Sigmoid colon (tissue), 7 donors: ENCODE results near the gene LPIN3. TPM values are rescaled to one million over a fixed set of nuclear protein-coding genes. Genes with fewer than 3 reads are reported as not detected.
A peak's percentile ranks its signal among the peaks of the same experiment; 100 is the strongest.

Experiments
- DNase-seq: peaks from one replicate; pipeline ENCODE4 v3.0.0-alpha.2; 2019
- H3K27ac ChIP-seq, 4 donors: fragments of 200-600 bp; sonication (generic); one replicate each; pipeline ENCODE4 v1.5.1; 2016 to 2019; ENCODE audit warnings: mild to moderate bottlenecking in 1 of 4
- H3K27me3 ChIP-seq, 3 donors: fragments of 200-600 bp; sonication (generic); one replicate each; pipeline ENCODE4 v1.5.1; 2019; ENCODE audit warnings: mild to moderate bottlenecking in 1 of 3
- H3K36me3 ChIP-seq, 4 donors: fragments of 200-600 bp; sonication (generic); one replicate each; pipeline ENCODE4 v1.5.1; 2016 to 2019
- H3K4me1 ChIP-seq, 4 donors: fragments of 200-600 bp; sonication (generic); one replicate each; pipeline ENCODE4 v1.5.1; 2017 to 2019
- H3K4me3 ChIP-seq, 4 donors: fragments of 200-600 bp; sonication (generic); one replicate each; pipeline ENCODE4 v1.5.1; 2017 to 2019; ENCODE audit warnings: mild to moderate bottlenecking in 2 of 4, moderate library complexity in 1 of 4
- H3K9me3 ChIP-seq, 4 donors: fragments of 200-600 bp in 3 of 4; sonication (generic) in 3 of 4; one replicate each; pipeline versions ENCODE4 v1.5.1 to v1.6.1; 2013 to 2019
- EP300 ChIP-seq, 4 donors: sonication (generic); formaldehyde crosslinking; IDR thresholded peaks; one replicate each; pipeline ENCODE4 v1.6.1; 2017; ENCODE audit warnings: antibody characterized with exemption in 4 of 4
- POLR2A ChIP-seq, 2 donors: fragments of 450-650 bp; IDR thresholded peaks; one replicate each; pipeline ENCODE4 v1.6.1; 2016; ENCODE audit warnings: antibody characterized with exemption in 2 of 2, mild to moderate bottlenecking in 2 of 2, moderate library complexity in 2 of 2
- POLR2AphosphoS5 ChIP-seq, 4 donors: sonication (generic); formaldehyde crosslinking; IDR thresholded peaks; one replicate each; pipeline ENCODE4 v1.6.1; 2017; ENCODE audit warnings: antibody characterized with exemption in 4 of 4
- WGBS, 2 donors: extraction: QIAGEN DNeasy Blood & Tissue Kit; methylation state at CpG; one replicate each; pipeline ENCODE4 v1.1.7; 2013; 5-methylcytosine and 5-hydroxymethylcytosine counted together
- intact Hi-C: fragments of 100-400 bp; cut with DNase I; formaldehyde crosslinking; loops from one replicate; pipeline ENCODE4 v1.15.1; 2023
- polyA plus RNA-seq, 3 donors: library from polyadenylated mRNA; stranded (reverse); fragments of 200-250 nt; gene quantifications; one replicate each; pipeline ENCODE4 v1.2.3, GENCODE V29; 2013
- total RNA-seq, 4 donors: library from RNA; depleted of rRNA; stranded (reverse); fragments of >200 nt; gene quantifications; one replicate each; pipeline ENCODE4 v1.1.0, GENCODE V29; 2016
- TF ChIP-seq, protein P1 (sequence below), 4 experiments: fragments of 450-650 bp in 3 of 4; fragments of 200-600 bp in 1 of 4; IDR thresholded peaks; one replicate each; pipeline ENCODE4 v1.5.1; 2016 to 2019; ENCODE audit warnings: antibody characterized with exemption in 4 of 4, mild to moderate bottlenecking in 3 of 4, moderate library complexity in 2 of 4
- donor health status: healthy with polysubstance abuse.
- donor health status: Bipolar disorder and iron deficiency.
- donor health status: healthy.

The LPIN3 gene
- total and polyA plus RNA-seq, 7 donors = 6.7 to 50.9 (median 12.3) TPM

GRCh38 chr20:41304002-41304401 is 36.6 kb upstream of the LPIN3 start:
- Histone ChIP-seq H3K27ac (no peak overlapping the region), H3K36me3 (no peaks in the 10 kb centered on the region), H3K9me3 (no peaks in the 10 kb centered on the region), H3K27me3 (no peaks in the 10 kb centered on the region), H3K4me1 (peaks cover 0 to 40% (median 18%) of the 10 kb centered on the region in 4 donors), H3K4me3 (no peak overlapping the region)
- WGBS, 2 donors = 85 to 91% methylated on average over 1 of the region's 1 CpG
- no peak for DNase-seq
- intact Hi-C loops = no loop called here
- TF ChIP-seq POLR2AphosphoS5 (IDR thresholded peaks at IDR 0.05) (no peak), EP300 (IDR thresholded peaks at IDR 0.05) (no peak), POLR2A (IDR thresholded peaks at IDR 0.05) (no peak)
- TF ChIP-seq, protein P1, sequence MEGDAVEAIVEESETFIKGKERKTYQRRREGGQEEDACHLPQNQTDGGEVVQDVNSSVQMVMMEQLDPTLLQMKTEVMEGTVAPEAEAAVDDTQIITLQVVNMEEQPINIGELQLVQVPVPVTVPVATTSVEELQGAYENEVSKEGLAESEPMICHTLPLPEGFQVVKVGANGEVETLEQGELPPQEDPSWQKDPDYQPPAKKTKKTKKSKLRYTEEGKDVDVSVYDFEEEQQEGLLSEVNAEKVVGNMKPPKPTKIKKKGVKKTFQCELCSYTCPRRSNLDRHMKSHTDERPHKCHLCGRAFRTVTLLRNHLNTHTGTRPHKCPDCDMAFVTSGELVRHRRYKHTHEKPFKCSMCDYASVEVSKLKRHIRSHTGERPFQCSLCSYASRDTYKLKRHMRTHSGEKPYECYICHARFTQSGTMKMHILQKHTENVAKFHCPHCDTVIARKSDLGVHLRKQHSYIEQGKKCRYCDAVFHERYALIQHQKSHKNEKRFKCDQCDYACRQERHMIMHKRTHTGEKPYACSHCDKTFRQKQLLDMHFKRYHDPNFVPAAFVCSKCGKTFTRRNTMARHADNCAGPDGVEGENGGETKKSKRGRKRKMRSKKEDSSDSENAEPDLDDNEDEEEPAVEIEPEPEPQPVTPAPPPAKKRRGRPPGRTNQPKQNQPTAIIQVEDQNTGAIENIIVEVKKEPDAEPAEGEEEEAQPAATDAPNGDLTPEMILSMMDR (IDR thresholded peaks at IDR 0.05) = no peak

GRCh38 chr20:41304424-41305079 is 36.1 kb upstream of the LPIN3 start:
- H3K27ac ChIP-seq = no peak overlapping the region
- TF ChIP-seq EP300 (IDR thresholded peaks at IDR 0.05) = no peak
- no peak for TF ChIP-seq POLR2A (IDR thresholded peaks at IDR 0.05)
- TF ChIP-seq POLR2AphosphoS5 (IDR thresholded peaks at IDR 0.05) = no peak
- TF ChIP-seq, protein P1 (IDR thresholded peaks at IDR 0.05) = no peak
- 92 to 97% methylated on average over 3 of the region's 3 CpGs for WGBS, 2 donors
- no peaks in the 10 kb centered on the region for H3K36me3 ChIP-seq
- no peak for DNase-seq
- no peaks in the 10 kb centered on the region for H3K27me3 ChIP-seq
- peaks cover 0 to 42% (median 23%) of the 10 kb centered on the region in 4 donors for H3K4me1 ChIP-seq
- intact Hi-C loops = no loop called here
- no peak overlapping the region for H3K4me3 ChIP-seq
- no peaks in the 10 kb centered on the region for H3K9me3 ChIP-seq

- H3K27ac ChIP-seq = no peak overlapping the region
- intact Hi-C loops = no loop called here
- H3K9me3 ChIP-seq = no peaks in the 10 kb centered on the region
- H3K27me3 ChIP-seq = no peaks in the 10 kb centered on the region
- H3K4me3 ChIP-seq = no peak overlapping the region
- 72 to 89% methylated on average over 5 of the region's 5 CpGs for WGBS, 2 donors
- TF ChIP-seq POLR2A (IDR thresholded peaks at IDR 0.05) = no peak
- no peak for TF ChIP-seq POLR2AphosphoS5 (IDR thresholded peaks at IDR 0.05)
- no peak for TF ChIP-seq EP300 (IDR thresholded peaks at IDR 0.05)
- H3K36me3 ChIP-seq = no peaks in the 10 kb centered on the region
- no peak for DNase-seq
- peaks cover 0 to 47% (median 32%) of the 10 kb centered on the region in 4 donors for H3K4me1 ChIP-seq
Measured at GRCh38 chr20:41306061-41306727, 34.4 kb upstream of the LPIN3 start.

- Histone ChIP-seq H3K4me1 (peaks cover 0 to 47% (median 32%) of the 10 kb centered on the region in 4 donors), H3K4me3 (no peak overlapping the region), H3K27me3 (no peaks in the 10 kb centered on the region), H3K36me3 (no peaks in the 10 kb centered on the region), H3K9me3 (no peaks in the 10 kb centered on the region), H3K27ac (no peak overlapping the region)
- WGBS, 2 donors = 92 to 100% methylated on average over 1 of the region's 1 CpG
- TF ChIP-seq, protein P1 (IDR thresholded peaks at IDR 0.05) = no peak
- no peak for TF ChIP-seq POLR2A (IDR thresholded peaks at IDR 0.05)
- TF ChIP-seq POLR2AphosphoS5 (IDR thresholded peaks at IDR 0.05) = no peak
- TF ChIP-seq EP300 (IDR thresholded peaks at IDR 0.05) = no peak
- no peak for DNase-seq
- intact Hi-C loops = no loop called here
Measured at GRCh38 chr20:41307021-41307420, 33.6 kb upstream of the LPIN3 start.

DNA sequence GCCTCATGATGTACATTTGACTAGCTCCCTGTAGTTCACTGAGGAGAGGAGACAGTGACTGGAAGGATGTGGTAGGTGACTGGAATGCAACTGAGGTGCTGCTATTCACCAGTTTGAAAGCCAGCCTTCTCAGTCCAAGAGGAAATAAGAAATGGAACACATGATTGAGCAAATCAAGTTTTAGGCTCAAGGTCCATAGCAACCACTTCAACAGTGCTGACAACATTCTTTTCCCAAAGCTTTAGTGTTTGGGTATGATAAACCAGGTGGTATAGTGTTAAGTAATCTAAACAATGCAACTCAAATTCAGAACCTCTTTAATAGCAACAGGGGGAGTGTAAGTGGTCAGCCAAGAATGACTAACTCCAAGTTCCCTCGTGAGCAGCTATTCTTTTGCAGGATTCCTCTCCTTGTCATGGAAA is 32.3 kb upstream of the LPIN3 start:
- DNase-seq = no peak
- TF ChIP-seq, protein P1 (IDR thresholded peaks at IDR 0.05) = no peak
- TF ChIP-seq POLR2AphosphoS5 (IDR thresholded peaks at IDR 0.05) (no peak), EP300 (IDR thresholded peaks at IDR 0.05) (no peak), POLR2A (IDR thresholded peaks at IDR 0.05) (no peak)
- 3 to 24% methylated on average over 1 of the region's 1 CpG for WGBS, 2 donors
- Histone ChIP-seq H3K27me3 (no peaks in the 10 kb centered on the region), H3K9me3 (no peaks in the 10 kb centered on the region), H3K27ac (peak overlapping the region; percentile 0 to 66 (median 36)), H3K4me3 (no peak overlapping the region), H3K4me1 (peaks cover 0 to 47% (median 32%) of the 10 kb centered on the region in 4 donors), H3K36me3 (no peaks in the 10 kb centered on the region)
- intact Hi-C loops = no loop called here
